Neuronal stem cell (in vitro differentiated cells): ENCODE measurements around the gene TOMM40L.

ENCODE experiments used
- DNase-seq: peaks from one replicate; pipeline ENCODE4 v3.0.0-alpha.2; 2013; ENCODE audit warnings: low spot score
- H2AFZ ChIP-seq: one replicate; pipeline ENCODE4 v1.6.1; 2013; ENCODE audit warnings: mild to moderate bottlenecking, low read length, inconsistent platforms
- H2AK5ac ChIP-seq: 2 replicates; pipeline ENCODE4 v1.6.1; 2013; ENCODE audit warnings: low read depth, mild to moderate bottlenecking, inconsistent platforms, low read length, moderate library complexity, mixed read lengths
- H2BK120ac ChIP-seq: 2 replicates; pipeline ENCODE4 v1.6.1; 2013; ENCODE audit warnings: low read depth, mild to moderate bottlenecking, inconsistent platforms, low read length, moderate library complexity, mixed read lengths
- H2BK12ac ChIP-seq: one replicate; pipeline ENCODE4 v1.6.1; 2013; ENCODE audit warnings: low read length, inconsistent platforms
- H2BK15ac ChIP-seq: 2 replicates; pipeline ENCODE4 v1.6.1; 2013; ENCODE audit warnings: mild to moderate bottlenecking, low read length, inconsistent platforms, mixed read lengths
- H2BK5ac ChIP-seq: one replicate; pipeline ENCODE4 v1.6.1; 2013; ENCODE audit warnings: inconsistent platforms, mild to moderate bottlenecking, low read length, moderate library complexity
- H3K14ac ChIP-seq: one replicate; pipeline ENCODE4 v1.6.1; 2013; ENCODE audit warnings: low read length, inconsistent platforms
- H3K18ac ChIP-seq: 2 replicates; pipeline ENCODE4 v1.6.1; 2013; ENCODE audit warnings: low read length, inconsistent platforms
- H3K23ac ChIP-seq: 2 replicates; pipeline ENCODE4 v1.6.1; 2013; ENCODE audit warnings: low read depth, mild to moderate bottlenecking, mixed read lengths, low read length, inconsistent platforms; ENCODE audit not compliant: poor library complexity
- H3K27ac ChIP-seq: replicated peaks from 3 replicates; pipeline ENCODE4 v1.5.1; 2013; ENCODE audit warnings: low read length, inconsistent platforms
- H3K27me3 ChIP-seq, 3 experiments: 2 replicates each; pipeline ENCODE4 v1.6.1; 2013; ENCODE audit warnings: low read length in 3 of 3, mild to moderate bottlenecking in 2 of 3, inconsistent platforms in 1 of 3, low read depth in 1 of 3, mixed read lengths in 1 of 3, moderate library complexity in 1 of 3; ENCODE audit not compliant: control insufficient read depth in 3 of 3, insufficient read depth in 3 of 3
- H3K36me3 ChIP-seq, 2 donors: replicated peaks in 1 of 2; 2 replicates each; pipeline ENCODE4 v1.6.1; 2013; ENCODE audit warnings: low read length in 2 of 2; ENCODE audit not compliant: control insufficient read depth in 2 of 2, insufficient read depth in 2 of 2
- H3K4ac ChIP-seq: 2 replicates; pipeline ENCODE4 v1.6.1; 2013; ENCODE audit warnings: inconsistent platforms, mild to moderate bottlenecking, low read length, moderate library complexity
- H3K4me1 ChIP-seq, 2 donors: 1 replicate in 1 of 2; 2 replicates in 1 of 2; pipeline ENCODE4 v1.6.1; 2013; ENCODE audit warnings: low read length in 2 of 2, low read depth in 1 of 2; ENCODE audit not compliant: control insufficient read depth in 2 of 2, insufficient read depth in 1 of 2
- H3K4me2 ChIP-seq: one replicate; pipeline ENCODE4 v1.6.1; 2013; ENCODE audit warnings: mild to moderate bottlenecking, low read length, inconsistent platforms; ENCODE audit not compliant: insufficient read depth, poor library complexity, severe bottlenecking
- H3K4me3 ChIP-seq, 2 donors: 2 replicates each; pipeline ENCODE4 v1.5.1; 2013; ENCODE audit warnings: low read length in 2 of 2, mild to moderate bottlenecking in 2 of 2, inconsistent platforms in 1 of 2, moderate library complexity in 1 of 2
- H3K79me1 ChIP-seq: one replicate; pipeline ENCODE4 v1.6.1; 2013; ENCODE audit warnings: low read depth, mild to moderate bottlenecking, inconsistent platforms, low read length, moderate library complexity
- H3K9ac ChIP-seq: one replicate; pipeline ENCODE4 v1.6.1; 2013; ENCODE audit warnings: mild to moderate bottlenecking, low read depth, low read length, inconsistent platforms; ENCODE audit not compliant: poor library complexity
- H3K9me3 ChIP-seq, 2 donors: replicated peaks in 1 of 2; 2 replicates each; pipeline versions ENCODE3 to v1.6.1; 2013; ENCODE audit warnings: low read length in 2 of 2, mild to moderate bottlenecking in 2 of 2, inconsistent platforms in 1 of 2, low read depth in 1 of 2, mixed read lengths in 1 of 2, moderate library complexity in 1 of 2; ENCODE audit not compliant: control insufficient read depth in 2 of 2, insufficient read depth in 1 of 2
- H4K8ac ChIP-seq: one replicate; pipeline ENCODE4 v1.6.1; 2013; ENCODE audit warnings: low read depth, mild to moderate bottlenecking, inconsistent platforms, low read length, moderate library complexity
- H4K91ac ChIP-seq: one replicate; pipeline ENCODE4 v1.6.1; 2013; ENCODE audit warnings: low read length, low read depth, mild to moderate bottlenecking, inconsistent platforms; ENCODE audit not compliant: poor library complexity
- WGBS, 2 donors: extraction: QIAGEN DNeasy Blood & Tissue Kit; methylation state at CpG; one replicate each; pipeline ENCODE4 v1.1.7; 2013; ENCODE audit warnings: missing lambda C conversion rate in 2 of 2, mixed read lengths in 1 of 2; ENCODE audit not compliant: insufficient read length in 2 of 2, insufficient replicate concordance in 1 of 2; ENCODE audit errors: extremely low coverage in 2 of 2; 5-methylcytosine and 5-hydroxymethylcytosine counted together

The TOMM40L gene

DNA sequence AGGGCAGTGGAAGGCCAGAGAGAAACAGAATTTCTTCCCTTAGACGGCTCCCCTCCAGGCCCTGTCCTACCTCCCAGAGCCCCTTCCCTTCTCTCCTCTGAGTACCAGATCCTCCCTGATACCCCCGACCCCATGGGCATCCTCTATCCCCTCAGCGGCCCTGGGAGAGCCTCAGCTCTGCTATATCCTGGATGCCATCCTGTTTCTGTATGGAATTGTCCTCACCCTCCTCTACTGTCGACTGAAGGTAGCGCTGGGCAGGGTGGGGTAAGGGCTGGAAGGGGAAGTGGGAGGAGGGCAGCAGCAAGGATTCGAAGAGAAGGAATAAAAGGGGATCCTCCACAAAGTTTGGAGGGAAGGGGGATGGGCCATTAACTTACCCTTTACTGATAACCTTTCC is 8.0 kb upstream of the TOMM40L start:
- no peak overlapping the region for H3K14ac ChIP-seq
- no peak overlapping the region for H3K18ac ChIP-seq
- no peak overlapping the region for H3K4me3 ChIP-seq
- H4K8ac ChIP-seq = no peak overlapping the region
- no peak overlapping the region for H2BK120ac ChIP-seq
- no peak overlapping the region for H3K9ac ChIP-seq
- no peak overlapping the region for H3K23ac ChIP-seq
- H3K4me2 ChIP-seq = no peak overlapping the region
- no peak for DNase-seq
- H2BK5ac ChIP-seq = no peak overlapping the region
- H3K79me1 ChIP-seq = no peaks in the 10 kb centered on the region
- no CpG with 5 or more reads among the region's 6 CpGs for WGBS, 2 donors
- H3K4me1 ChIP-seq = peaks cover 4 to 6% of the 10 kb centered on the region in 2 donors
- H2AK5ac ChIP-seq = no peak overlapping the region
- H4K91ac ChIP-seq = no peak overlapping the region
- H3K36me3 ChIP-seq = peaks cover 13 to 24% of the 10 kb centered on the region in 2 donors
- H2AFZ ChIP-seq = peak overlapping the region; percentile 1
- no peak overlapping the region for H2BK15ac ChIP-seq
- H3K27me3 ChIP-seq = peaks cover 0 to 4% (median 0%) of the 10 kb centered on the region in 3 experiments
- no peak overlapping the region for H2BK12ac ChIP-seq
- no peak overlapping the region for H3K27ac ChIP-seq
- H3K9me3 ChIP-seq = no peaks in the 10 kb centered on the region
- no peak overlapping the region for H3K4ac ChIP-seq

DNA sequence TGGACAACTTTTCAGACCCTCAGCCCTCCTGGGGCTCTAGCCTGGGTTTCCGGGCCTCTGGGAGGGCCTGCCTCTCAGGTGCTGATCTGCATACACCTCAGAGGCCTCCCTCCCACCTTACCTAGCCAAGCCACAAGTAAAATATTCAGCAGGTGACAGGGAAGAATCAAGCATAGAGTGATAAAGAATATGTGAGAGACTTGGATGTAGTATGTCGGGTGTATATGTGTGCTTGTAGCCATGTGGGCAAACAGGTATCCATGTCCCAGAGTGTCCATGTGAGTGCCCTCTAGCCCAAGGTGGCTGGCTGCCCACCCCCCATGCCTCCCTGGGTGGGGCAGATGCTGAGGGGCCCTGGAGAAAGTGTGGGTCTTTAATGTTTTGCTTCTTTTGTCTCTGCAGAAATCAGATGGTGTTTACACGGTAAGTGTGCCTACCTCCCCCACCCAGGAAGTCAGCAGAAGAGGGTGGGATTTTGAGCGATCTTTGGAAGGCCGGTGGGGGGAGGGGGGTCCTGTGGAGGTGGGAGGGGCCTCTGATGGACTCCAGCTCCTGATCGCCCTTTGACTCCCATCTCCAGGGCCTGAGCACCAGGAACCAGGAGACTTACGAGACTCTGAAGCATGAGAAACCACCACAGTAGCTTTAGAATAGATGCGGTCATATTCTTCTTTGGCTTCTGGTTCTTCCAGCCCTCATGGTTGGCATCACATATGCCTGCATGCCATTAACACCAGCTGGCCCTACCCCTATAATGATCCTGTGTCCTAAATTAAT is 7.4 kb upstream of the TOMM40L start:
- Histone ChIP-seq H3K4me2 (no peak overlapping the region), H3K9me3 (no peaks in the 10 kb centered on the region), H3K14ac (no peak overlapping the region), H3K27me3 (peaks cover 0 to 4% (median 0%) of the 10 kb centered on the region in 3 experiments), H2BK15ac (no peak overlapping the region), H3K36me3 (peaks cover 8 to 18% of the 10 kb centered on the region in 2 donors), H2AK5ac (no peak overlapping the region), H2BK5ac (no peak overlapping the region), H3K4ac (no peak overlapping the region), H3K27ac (no peak overlapping the region), H3K23ac (no peak overlapping the region), H2BK12ac (no peak overlapping the region), H3K18ac (peak overlapping the region; percentile 49), H3K9ac (no peak overlapping the region), H3K4me1 (peaks cover 4 to 6% of the 10 kb centered on the region in 2 donors), H4K91ac (no peak overlapping the region), H2AFZ (no peak overlapping the region), H3K4me3 (no peak overlapping the region), H2BK120ac (no peak overlapping the region), H3K79me1 (no peaks in the 10 kb centered on the region), H4K8ac (no peak overlapping the region)
- no peak for DNase-seq
- WGBS, 2 donors = no CpG with 5 or more reads among the region's 8 CpGs

DNA sequence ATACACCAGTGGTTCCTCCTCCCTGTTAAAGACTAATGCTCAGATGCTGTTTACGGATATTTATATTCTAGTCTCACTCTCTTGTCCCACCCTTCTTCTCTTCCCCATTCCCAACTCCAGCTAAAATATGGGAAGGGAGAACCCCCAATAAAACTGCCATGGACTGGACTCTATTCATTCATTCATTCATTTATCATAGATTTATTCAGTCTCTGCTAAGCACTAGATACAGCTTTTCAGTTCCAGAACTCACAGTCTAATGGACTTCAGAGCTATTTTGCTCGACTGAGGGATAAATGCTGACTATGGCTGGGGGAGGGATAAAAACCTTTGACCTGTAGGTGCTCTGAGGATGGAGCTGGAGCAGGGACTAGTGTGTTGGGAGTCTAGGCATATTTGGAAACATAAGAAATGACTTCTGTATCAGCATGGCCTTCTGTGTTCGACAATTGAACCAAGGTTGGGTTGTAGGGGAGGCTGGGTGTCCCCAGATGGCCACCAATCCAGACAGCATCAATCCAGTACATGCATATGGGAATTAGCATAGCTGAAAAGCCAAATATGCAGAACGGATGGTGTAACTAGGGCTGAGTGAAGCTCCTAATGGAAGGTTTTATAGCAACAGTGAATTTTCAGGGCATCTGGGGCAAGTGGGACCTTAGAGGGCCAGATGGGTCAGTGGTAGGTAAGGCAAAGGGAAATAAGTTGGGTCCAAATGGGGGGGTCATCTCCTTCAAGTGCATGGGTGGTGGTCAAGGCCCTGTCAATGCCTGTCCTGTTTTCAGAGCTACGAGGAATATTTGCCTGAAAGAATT is 6.6 kb upstream of the TOMM40L start:
- no peaks in the 10 kb centered on the region for H3K9me3 ChIP-seq
- no CpG with 5 or more reads among the region's 5 CpGs for WGBS, 2 donors
- H3K23ac ChIP-seq = no peak overlapping the region
- no peak overlapping the region for H3K4me3 ChIP-seq
- H2BK120ac ChIP-seq = no peak overlapping the region
- H4K91ac ChIP-seq = no peak overlapping the region
- H3K4ac ChIP-seq = no peak overlapping the region
- H2BK15ac ChIP-seq = no peak overlapping the region
- H3K27ac ChIP-seq = no peak overlapping the region
- no peaks in the 10 kb centered on the region for H3K79me1 ChIP-seq
- H3K4me2 ChIP-seq = no peak overlapping the region
- DNase-seq = no peak
- no peak overlapping the region for H3K14ac ChIP-seq
- peaks cover 4 to 6% of the 10 kb centered on the region in 2 donors for H3K4me1 ChIP-seq
- no peak overlapping the region for H2AFZ ChIP-seq
- no peak overlapping the region for H2BK5ac ChIP-seq
- no peak overlapping the region for H3K18ac ChIP-seq
- no peak overlapping the region for H2AK5ac ChIP-seq
- H3K36me3 ChIP-seq = peaks cover 2 to 10% of the 10 kb centered on the region in 2 donors
- peaks cover 0 to 4% (median 0%) of the 10 kb centered on the region in 3 experiments for H3K27me3 ChIP-seq
- no peak overlapping the region for H2BK12ac ChIP-seq
- H3K9ac ChIP-seq = no peak overlapping the region
- H4K8ac ChIP-seq = no peak overlapping the region

DNA sequence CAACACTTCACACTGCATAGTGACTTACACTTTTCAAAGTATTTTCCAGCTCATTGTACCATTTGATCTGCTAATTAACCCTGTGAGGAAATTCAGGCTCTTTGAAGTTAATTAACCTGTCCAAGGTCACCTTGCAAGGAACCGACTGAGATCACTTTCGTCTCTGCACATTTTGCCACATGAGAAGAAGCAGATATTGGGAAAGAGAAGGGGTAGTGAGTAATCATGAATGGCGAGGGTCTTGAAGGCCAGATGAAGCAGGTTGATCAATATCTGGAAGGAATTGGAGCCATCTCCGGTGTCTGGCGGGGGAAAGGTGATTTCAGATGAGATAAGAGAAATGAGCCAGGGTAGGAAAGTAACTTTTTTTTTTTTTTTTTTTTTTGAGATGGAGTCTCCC is 5.9 kb upstream of the TOMM40L start:
- WGBS, 2 donors = no CpG with 5 or more reads among the region's 5 CpGs
- Histone ChIP-seq H3K4me2 (no peak overlapping the region), H3K4me3 (no peak overlapping the region), H2AFZ (no peak overlapping the region), H3K23ac (no peak overlapping the region), H3K36me3 (peaks cover 0 to 4% of the 10 kb centered on the region in 2 donors), H3K14ac (no peak overlapping the region), H3K18ac (no peak overlapping the region), H2BK15ac (no peak overlapping the region), H4K8ac (no peak overlapping the region), H3K79me1 (no peaks in the 10 kb centered on the region), H2BK12ac (no peak overlapping the region), H3K27me3 (peaks cover 0 to 4% (median 0%) of the 10 kb centered on the region in 3 experiments), H4K91ac (no peak overlapping the region), H3K4ac (no peak overlapping the region), H3K27ac (no peak overlapping the region), H2BK120ac (no peak overlapping the region), H2BK5ac (no peak overlapping the region), H3K4me1 (peaks cover 4 to 6% of the 10 kb centered on the region in 2 donors), H3K9ac (no peak overlapping the region), H2AK5ac (no peak overlapping the region), H3K9me3 (no peaks in the 10 kb centered on the region)
- DNase-seq = no peak
